ENCODE data around the gene TMX4. TPM values are rescaled to one million over a fixed set of nuclear protein-coding genes. Genes with fewer than 3 reads are reported as not detected.

Gene TMX4
- polyA plus RNA-seq, 1 donor (not counting 4 experiments of a cell fraction or from before 2014, with no cell fraction given), result 5.9 TPM

GRCh38 chr20:8005575-8006366, 13.8 kb downstream of the TMX4 start:
- Histone ChIP-seq H3K9me3 (ENCODE audit: control insufficient read depth, low read depth, low read length) (no peaks in the 10 kb centered on the region), H3K79me2 (ENCODE audit: control insufficient read depth, insufficient read depth, low read length) (no peaks in the 10 kb centered on the region), H2AFZ (ENCODE audit: control insufficient read depth, low read length) (no peak overlapping the region), H3K4me3 (ENCODE audit: control insufficient read depth in 2 of 3, extremely low read depth in 1 of 3, insufficient read depth in 2 of 3, low read depth in 1 of 3, low read length in 3 of 3) (no peak overlapping the region), H3K9ac (ENCODE audit: control insufficient read depth, extremely low read depth, insufficient read depth, low read length) (no peak overlapping the region), H3K27ac (ENCODE audit: control insufficient read depth, insufficient read depth, low read length) (no peak overlapping the region), H3K9me1 (ENCODE audit: control insufficient read depth, extremely low read depth, insufficient read depth, low read length) (no peaks in the 10 kb centered on the region), H4K20me1 (ENCODE audit: control insufficient read depth, extremely low read depth, insufficient read depth, low read length) (no peaks in the 10 kb centered on the region), H3K4me2 (ENCODE audit: control insufficient read depth, extremely low read depth, insufficient read depth, low read depth, low read length) (no peak overlapping the region), H3K27me3 (ENCODE audit: control insufficient read depth, extremely low read depth, insufficient read depth, low read length) (no peaks in the 10 kb centered on the region), H3K4me1 (ENCODE audit: control insufficient read depth, extremely low read depth, insufficient read depth, low read length) (no peaks in the 10 kb centered on the region), H3K36me3 (ENCODE audit: control insufficient read depth in 2 of 2, extremely low read depth in 1 of 2, insufficient read depth in 2 of 2, low read length in 2 of 2) (peaks cover 0 to 2% of the 10 kb centered on the region in 2 experiments)
- FAIRE-seq (no peak), DNase-seq (ENCODE audit: low read depth, low spot score) (no peak)
- dilution Hi-C loops (cut with MboI; ENCODE audit: extremely low pct_ligation_motif_present, low sequenced_read_pairs), result no loop called here
- TF ChIP-seq EZH2 (IDR thresholded peaks at IDR 0.05; ENCODE audit: low read length) (no peak), CTCF (optimal IDR thresholded peaks at IDR 0.05 in 1 of 3, IDR thresholded peaks at IDR 0.05 in 1 of 3, conservative IDR thresholded peaks at IDR 0.05 in 1 of 3; ENCODE audit: extremely low read depth in 1 of 3, insufficient read depth in 2 of 3, low read length in 3 of 3) (no peak)

GRCh38 chr20:8005033-8005432, 14.5 kb downstream of the TMX4 start:
- dilution Hi-C loops (cut with MboI; ENCODE audit: extremely low pct_ligation_motif_present, low sequenced_read_pairs), result no loop called here
- no peak for TF ChIP-seq EZH2 (IDR thresholded peaks at IDR 0.05; ENCODE audit: low read length)
- TF ChIP-seq CTCF (optimal IDR thresholded peaks at IDR 0.05 in 1 of 3, IDR thresholded peaks at IDR 0.05 in 1 of 3, conservative IDR thresholded peaks at IDR 0.05 in 1 of 3; ENCODE audit: extremely low read depth in 1 of 3, insufficient read depth in 2 of 3, low read length in 3 of 3), result no peak
- H4K20me1 ChIP-seq (ENCODE audit: control insufficient read depth, extremely low read depth, insufficient read depth, low read length), result no peaks in the 10 kb centered on the region
- H3K9me3 ChIP-seq (ENCODE audit: control insufficient read depth, low read depth, low read length), result no peaks in the 10 kb centered on the region
- FAIRE-seq (no peak), DNase-seq (ENCODE audit: low read depth, low spot score) (no peak)
- no peak overlapping the region for H3K4me2 ChIP-seq (ENCODE audit: control insufficient read depth, extremely low read depth, insufficient read depth, low read depth, low read length)
- no peak overlapping the region for H2AFZ ChIP-seq (ENCODE audit: control insufficient read depth, low read length)
- H3K36me3 ChIP-seq (ENCODE audit: control insufficient read depth in 2 of 2, extremely low read depth in 1 of 2, insufficient read depth in 2 of 2, low read length in 2 of 2), result peaks cover 0 to 2% of the 10 kb centered on the region in 2 experiments
- H3K27ac ChIP-seq (ENCODE audit: control insufficient read depth, insufficient read depth, low read length), result no peak overlapping the region
- H3K79me2 ChIP-seq (ENCODE audit: control insufficient read depth, insufficient read depth, low read length), result no peaks in the 10 kb centered on the region
- H3K9ac ChIP-seq (ENCODE audit: control insufficient read depth, extremely low read depth, insufficient read depth, low read length), result no peak overlapping the region
- H3K4me3 ChIP-seq (ENCODE audit: control insufficient read depth in 2 of 3, extremely low read depth in 1 of 3, insufficient read depth in 2 of 3, low read depth in 1 of 3, low read length in 3 of 3), result no peak overlapping the region
- no peaks in the 10 kb centered on the region for H3K9me1 ChIP-seq (ENCODE audit: control insufficient read depth, extremely low read depth, insufficient read depth, low read length)
- no peaks in the 10 kb centered on the region for H3K4me1 ChIP-seq (ENCODE audit: control insufficient read depth, extremely low read depth, insufficient read depth, low read length)
- H3K27me3 ChIP-seq (ENCODE audit: control insufficient read depth, extremely low read depth, insufficient read depth, low read length), result no peaks in the 10 kb centered on the region

Measured in keratinocyte (primary cell).